Mucosa of gallbladder (tissue), 1 donor: ENCODE results near the gene PYGO2. TPM values are rescaled to one million over a fixed set of nuclear protein-coding genes. Genes with fewer than 3 reads are reported as not detected.
"Not testable (repeated sequence)": the region's sequence is repeated elsewhere in the genome, so short reads cannot be mapped to it uniquely, and the experiment has no call there.

ENCODE experiments used
- DNase-seq: peaks from one replicate; pipeline ENCODE4 v3.0.0-alpha.2; 2020; ENCODE audit warnings: low spot score
- total RNA-seq: library from RNA; stranded (reverse); gene quantifications from one replicate; pipeline ENCODE4 v1.2.1, GENCODE V29; 2021
- donor health status: DM: no; HTN: no; CAD: no.

PYGO2 gene
- total RNA-seq, 1 donor from 2014 or later = 54.5 TPM

GRCh38 chr1:155000411-155000725 lies 38.8 kb upstream of the PYGO2 start:
- DNase-seq = no peak

- no peak for DNase-seq
Observed at GRCh38 chr1:154999571-155000410, 38.2 kb upstream of the PYGO2 start.

GRCh38 chr1:154998818-154999570 lies 37.4 kb upstream of the PYGO2 start:
- no peak for DNase-seq

- no peak for DNase-seq
Observed at GRCh38 chr1:154998201-154998780, 36.7 kb upstream of the PYGO2 start.

- DNase-seq = no peak
Observed at GRCh38 chr1:154996966-154997701, 35.6 kb upstream of the PYGO2 start.

- DNase-seq = not testable (repeated sequence)
Observed at GRCh38 chr1:154995301-154995983, 33.9 kb upstream of the PYGO2 start.

- DNase-seq = no peak
Observed at GRCh38 chr1:154994591-154994990, 33.0 kb upstream of the PYGO2 start.

- no peak for DNase-seq
Observed at GRCh38 chr1:154994269-154994587, 32.6 kb upstream of the PYGO2 start.

GRCh38 chr1:154993572-154994268 lies 32.1 kb upstream of the PYGO2 start, which contains the start of gene LENEP:
TSS of gene LENEP (plus strand) at chr1:154993586. CDS start at chr1:154993608, 22 bp downstream.
- DNase-seq = no peak

- no peak for DNase-seq
Observed at GRCh38 chr1:154992721-154993571, 31.4 kb upstream of the PYGO2 start.

GRCh38 chr1:154990276-154990675 lies 28.7 kb upstream of the PYGO2 start:
- DNase-seq = no peak

GRCh38 chr1:154989195-154989860 lies 27.7 kb upstream of the PYGO2 start:
- no peak for DNase-seq

- DNase-seq = no peak
Observed at GRCh38 chr1:154988058-154988954, 26.7 kb upstream of the PYGO2 start.

- DNase-seq = no peak
Observed at GRCh38 chr1:154987326-154987725, 25.7 kb upstream of the PYGO2 start.

- not testable (repeated sequence) for DNase-seq
Observed at GRCh38 chr1:154986736-154987135, 25.2 kb upstream of the PYGO2 start.

GRCh38 chr1:154983776-154984466 lies 22.3 kb upstream of the PYGO2 start:
- DNase-seq = no peak

- peak; percentile 99 for DNase-seq
Observed at GRCh38 chr1:154982897-154983648, 21.5 kb upstream of the PYGO2 start, which contains the start of gene FLAD1. TSS of gene FLAD1 (plus strand) at chr1:154983344. CDS start at chr1:154983695, 351 bp downstream.
